ENCODE data around the gene LRRC55.

The LRRC55 gene

DNA sequence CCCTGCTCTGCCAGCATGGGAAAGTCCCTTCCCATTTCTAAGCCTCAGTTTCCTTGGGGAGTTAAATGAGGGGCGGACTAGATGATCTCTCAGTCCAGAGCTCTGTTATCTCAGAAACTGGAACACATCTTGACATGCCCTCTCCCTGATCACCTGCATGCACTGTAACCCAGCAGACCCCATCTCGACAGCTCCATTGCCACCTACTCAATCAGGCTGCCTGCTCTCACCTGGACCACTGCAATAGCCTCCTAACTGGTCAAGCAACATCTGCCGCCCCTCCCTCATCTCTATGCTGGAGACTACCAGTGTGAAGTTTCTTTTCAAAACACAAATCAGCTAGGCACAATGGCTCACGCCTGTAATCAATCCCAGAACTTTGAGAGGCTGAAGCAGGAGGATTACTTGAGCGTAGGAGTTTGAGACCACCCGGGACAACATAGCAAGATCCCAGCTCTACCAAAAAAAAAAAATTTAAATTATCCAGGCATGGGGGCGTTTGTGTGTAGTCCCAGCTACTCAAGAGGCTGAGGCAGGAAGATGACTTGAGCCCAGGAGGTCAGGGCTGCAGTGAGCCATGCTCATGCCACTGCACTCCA, 22.2 kb downstream of the LRRC55 start:
- DNase-seq (ENCODE audit: low read depth), result no peak

DNA sequence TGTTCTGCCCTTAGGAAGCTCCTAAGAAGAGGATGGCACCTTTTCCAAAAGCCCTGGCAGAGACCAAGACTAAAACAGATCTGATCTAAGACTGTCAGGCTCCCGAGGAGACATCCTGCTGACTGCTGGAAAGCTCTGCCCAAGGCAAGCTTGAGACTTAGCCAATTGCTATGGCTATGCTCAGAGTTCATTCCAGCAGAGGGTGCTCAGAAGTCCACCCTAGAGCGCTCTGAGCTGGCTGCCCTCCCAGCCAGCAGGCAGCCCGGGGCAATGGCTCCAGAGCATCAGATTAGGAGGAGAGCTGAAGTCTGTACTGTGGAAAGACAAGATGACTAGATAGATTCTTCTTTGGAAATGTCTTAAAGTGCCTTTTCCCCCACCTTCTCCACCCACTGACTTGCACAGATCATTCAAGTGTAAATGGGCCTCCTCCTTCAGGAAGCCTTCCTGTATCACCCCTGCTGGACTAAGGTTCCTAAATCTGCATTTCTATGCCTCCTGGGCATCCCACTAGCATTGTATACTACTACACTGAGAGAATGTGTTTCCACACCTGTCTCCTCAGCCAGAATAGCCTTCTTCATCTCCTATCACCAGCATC, 23.4 kb downstream of the LRRC55 start:
- no peak for DNase-seq (ENCODE audit: low read depth)

DNA sequence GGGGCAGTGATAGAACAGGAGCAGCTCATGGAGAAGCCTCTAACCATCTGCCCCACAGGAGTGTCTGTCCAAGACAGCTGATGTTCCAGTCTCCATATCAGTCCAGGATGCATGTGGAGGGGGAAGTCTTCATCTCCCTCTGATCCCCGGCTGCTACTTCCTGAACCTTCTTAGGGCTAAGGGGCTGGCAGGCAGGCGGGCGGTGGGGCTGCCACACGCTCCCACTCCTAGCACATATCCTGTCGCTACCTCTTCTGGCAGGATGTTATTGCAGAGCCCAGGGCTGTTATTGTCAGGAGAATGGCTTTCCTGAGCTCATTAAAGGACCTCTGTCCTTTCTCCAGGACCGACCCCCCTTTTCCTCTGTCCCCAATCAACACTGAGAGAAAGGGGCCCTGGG, 25.4 kb downstream of the LRRC55 start:
- DNase-seq (ENCODE audit: low read depth), result no peak

DNA sequence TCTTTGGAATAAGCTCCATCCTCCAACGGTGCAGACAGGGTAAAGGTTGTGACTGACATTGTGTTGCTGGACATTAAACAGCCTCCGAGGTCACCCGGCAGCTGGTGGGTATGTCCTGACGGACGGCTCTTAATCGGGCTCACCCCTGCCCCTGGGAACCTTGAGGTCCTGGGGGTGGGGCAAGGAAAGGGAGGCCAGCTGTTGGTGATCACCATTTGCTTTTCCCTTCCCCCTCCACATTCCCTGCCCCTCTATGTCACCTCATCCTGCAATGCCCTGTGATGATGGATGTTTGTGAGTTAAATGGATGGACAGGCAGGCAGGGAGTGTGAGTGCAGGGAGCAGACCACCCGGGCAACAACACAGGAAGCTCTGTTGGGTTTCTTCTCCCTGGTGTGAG, 29.0 kb downstream of the LRRC55 start:
- no peak for DNase-seq (ENCODE audit: low read depth)

DNA sequence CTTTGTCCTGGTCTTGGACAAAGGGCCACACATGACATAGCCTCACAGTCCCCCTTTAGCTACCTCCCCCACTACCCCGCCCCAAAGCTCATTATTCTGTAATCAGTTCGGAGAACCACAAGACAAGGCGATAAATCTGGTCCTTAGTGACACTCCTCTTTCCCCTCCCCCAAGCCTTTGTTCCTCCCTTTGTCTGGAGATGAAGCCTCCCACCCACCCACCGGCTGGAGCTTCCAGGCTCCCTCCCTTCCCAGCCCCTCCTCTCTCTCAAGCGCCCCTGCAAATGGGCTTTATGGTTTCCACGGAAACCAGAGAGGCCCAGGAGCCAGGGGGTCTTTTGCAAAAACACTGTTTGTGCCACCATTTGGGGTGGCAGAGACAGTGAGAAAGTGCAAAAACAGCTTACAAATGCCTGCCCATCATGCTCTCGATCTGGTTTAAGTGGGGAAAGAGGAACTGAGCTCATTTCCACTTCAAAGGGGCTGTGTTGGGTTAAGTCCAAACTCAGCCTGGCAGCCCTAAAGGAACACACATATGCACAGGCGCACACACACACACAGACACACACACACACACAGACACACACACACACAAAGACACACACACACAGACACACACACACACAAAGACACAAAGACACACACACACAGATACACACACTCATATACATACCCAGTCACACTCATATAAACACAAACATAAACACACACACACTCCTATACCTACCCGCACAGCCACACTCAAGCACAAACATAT, 31.8 kb downstream of the LRRC55 start:
- DNase-seq (ENCODE audit: low read depth), result no peak

DNA sequence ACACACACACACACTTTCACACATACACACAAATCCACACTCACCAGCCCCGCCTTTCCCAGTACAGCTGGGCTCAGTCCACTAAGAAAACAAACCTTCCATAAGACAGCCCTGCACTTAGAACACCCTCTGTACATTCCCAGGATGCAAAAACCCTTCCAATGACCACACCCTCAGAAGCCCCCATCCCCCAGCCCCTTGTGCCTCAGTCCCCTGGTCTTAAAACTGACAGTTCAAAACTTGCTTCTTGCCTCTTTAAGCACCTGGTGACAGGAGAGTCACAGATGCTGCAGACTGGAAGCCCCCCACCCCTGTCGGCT, 32.3 kb downstream of the LRRC55 start:
- no peak for DNase-seq (ENCODE audit: low read depth)

DNA sequence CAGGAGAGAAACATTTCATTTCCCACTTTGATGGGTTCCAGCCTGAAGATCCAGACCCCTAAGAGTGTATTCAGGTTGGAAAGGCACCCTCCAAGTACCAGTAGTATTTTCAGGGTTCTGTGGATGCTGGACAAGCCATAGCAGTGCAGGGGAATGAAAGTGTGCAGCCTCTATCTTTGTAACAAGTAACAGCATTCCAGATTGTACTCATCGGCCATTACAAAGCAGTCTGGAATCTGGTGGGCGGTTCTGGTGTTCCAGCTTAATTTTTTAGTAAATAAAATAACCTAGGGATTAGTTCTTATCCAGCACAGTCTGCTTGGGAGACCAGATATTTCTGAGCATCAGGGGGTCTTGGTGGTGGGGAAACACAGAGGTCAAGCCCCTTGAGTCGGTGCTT, 32.7 kb downstream of the LRRC55 start:
- DNase-seq (ENCODE audit: low read depth), result no peak

DNA sequence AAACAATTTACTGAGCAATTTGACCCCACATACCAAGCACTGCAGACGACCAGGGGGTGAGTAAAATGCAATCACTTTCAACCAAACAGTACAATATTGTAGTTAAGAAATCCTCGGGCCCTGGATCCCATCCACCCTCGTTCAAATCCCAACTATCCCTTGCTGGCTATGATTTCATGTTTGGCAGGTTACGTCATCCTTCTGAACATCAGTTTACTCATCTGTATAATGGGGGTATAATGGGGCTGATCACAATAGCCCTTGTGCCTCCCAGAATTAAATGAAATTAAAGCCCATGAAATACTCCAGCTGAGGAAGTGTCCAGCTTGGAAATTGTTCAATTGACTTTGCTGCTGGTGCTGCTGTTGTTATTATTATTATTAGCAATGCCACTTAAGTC, 34.7 kb downstream of the LRRC55 start:
- DNase-seq (ENCODE audit: low read depth), result no peak

DNA sequence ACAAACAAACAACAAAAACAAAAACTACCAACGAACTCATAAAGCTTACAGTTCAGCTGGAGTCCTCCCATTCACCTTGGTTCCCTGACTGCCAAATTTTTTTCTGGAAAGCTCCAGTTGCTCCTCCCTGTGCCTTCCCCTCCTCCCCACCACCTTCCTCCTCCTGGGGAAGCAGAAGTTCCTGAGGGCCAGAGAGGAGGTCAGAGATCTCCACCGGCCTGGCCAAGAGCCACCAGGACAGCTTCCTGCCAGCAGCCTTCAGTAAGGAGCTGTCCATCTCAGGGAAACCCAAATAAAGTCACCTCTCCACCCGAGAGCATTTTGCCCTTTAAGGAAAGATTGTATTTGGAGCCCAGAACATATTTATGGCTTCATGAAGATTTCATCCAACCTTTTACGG, 35.3 kb downstream of the LRRC55 start:
- no peak for DNase-seq (ENCODE audit: low read depth)

DNA sequence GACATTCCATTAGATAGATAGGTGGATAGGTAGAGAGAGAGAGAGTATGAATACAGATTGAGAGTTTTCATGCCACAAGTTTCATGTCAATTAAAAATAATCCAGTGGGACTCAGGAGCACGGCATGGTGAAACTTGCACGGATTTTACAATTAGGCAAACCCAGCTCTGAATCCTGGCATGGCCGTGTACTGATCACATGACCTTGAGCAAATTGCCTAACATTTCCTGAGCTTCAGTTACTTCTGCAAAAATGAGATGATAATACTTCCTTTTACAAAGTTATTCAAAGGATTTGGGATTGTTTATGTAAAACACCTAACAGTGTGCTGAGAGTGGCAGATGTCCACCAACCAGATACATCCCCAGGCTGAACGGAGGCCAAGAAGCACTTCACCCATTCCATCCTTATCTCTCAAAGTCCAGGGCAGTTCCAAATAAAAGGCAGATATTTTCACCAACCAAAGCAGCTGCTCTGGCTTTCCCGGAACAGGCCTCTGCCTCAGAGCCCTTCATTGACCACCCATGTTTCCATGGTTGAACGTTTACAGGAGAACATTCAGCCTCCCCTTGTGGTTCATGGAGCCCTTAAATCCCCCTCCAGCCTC, 37.4 kb downstream of the LRRC55 start:
- no peak for DNase-seq (ENCODE audit: low read depth)

DNA sequence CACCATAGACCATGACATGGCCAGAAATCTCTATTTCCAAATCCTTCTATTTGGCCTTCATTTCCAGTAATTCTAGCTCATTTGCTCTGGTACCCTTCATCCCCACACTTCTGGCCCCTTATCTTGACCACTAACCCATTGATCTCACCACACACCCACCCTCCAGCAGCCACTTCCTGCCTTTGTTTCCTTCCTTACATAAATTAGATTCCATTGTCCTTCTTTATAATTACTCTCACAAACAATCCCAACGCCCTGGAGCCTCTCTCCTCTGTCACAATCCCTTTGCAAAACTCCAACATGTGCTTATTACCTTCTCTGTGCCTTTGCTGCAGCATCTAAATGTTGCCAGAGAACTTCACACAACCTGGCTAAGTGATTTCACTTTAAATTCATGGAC, 40.5 kb downstream of the LRRC55 start:
- DNase-seq (ENCODE audit: low read depth), result no peak

DNA sequence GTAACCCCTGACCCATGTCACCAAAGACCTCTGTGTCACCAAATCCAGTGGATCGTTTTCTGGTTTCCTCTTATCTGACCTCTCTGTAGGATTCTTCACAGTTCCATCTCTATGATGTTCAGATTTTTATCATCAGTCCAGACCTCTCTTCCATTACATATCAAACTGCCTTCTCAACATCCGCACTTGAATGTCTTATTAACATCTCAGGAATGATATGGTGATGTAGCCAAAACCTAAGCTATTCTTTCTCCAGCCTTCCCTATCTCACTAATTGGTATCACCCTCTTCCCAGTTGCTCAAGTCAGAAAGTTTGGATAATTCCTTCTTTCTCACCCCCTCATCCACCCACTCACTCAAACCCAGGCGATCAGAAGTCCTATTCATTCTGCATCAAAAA, 41.8 kb downstream of the LRRC55 start:
- DNase-seq (ENCODE audit: low read depth), result no peak

DNA sequence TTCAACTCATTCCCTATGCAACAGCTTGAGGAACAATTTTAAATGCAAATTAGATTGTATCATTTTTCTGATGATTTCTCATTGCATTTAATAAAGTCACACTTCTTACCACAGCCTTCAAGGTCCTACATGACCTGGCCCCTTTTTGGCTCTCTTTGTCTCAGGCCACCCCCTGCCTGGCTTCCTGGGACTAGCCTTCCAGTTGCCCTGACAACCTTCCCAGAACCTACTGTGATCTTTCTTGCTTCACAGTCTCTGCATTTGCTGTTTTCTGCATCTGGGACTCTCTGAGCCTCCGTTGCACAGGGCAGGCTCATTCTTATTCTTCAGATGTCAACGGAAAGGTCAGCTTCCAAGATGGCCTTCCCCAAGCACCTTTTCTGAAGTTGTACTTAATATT, 42.4 kb downstream of the LRRC55 start:
- DNase-seq (ENCODE audit: low read depth), result no peak

DNA sequence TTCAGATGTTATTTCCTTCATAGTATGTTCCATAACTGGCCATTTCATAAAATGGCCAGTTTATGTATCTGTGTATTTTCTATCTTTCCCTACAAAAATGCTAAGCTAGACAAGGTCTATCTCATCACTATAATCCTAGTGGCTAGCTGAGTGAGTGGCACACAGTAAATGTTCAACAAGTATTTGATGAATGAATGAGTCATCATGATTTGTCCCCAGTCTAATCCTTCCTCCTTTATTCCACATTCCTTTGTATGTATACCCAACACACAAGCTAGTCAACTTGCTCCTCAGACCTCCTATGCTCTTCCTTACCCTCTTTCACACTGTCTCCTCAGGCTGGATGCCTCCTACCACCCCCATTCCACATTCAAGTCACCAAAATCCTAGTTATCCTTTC, 42.8 kb downstream of the LRRC55 start:
- DNase-seq (ENCODE audit: low read depth), result no peak

DNA sequence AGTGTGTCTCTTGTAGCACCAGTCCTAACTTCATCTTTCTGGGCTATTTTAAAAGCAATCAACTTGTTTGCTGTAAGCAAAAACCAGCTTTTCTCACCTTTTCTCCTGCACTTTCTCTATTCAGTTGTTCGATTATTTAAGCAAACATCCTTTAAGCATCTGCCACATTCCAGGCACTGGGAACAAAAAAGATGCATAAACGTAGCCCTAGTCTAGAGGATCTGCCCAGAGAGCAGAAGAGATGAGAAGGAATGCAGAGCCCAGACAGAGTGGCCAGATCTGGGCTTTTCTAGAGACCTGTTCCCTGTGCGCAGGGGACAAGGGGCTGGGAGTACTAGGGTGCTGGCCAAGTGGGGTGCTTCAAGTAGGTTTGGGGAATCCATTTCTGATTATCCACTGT, 46.8 kb downstream of the LRRC55 start:
- no peak for DNase-seq (ENCODE audit: low read depth)

DNA sequence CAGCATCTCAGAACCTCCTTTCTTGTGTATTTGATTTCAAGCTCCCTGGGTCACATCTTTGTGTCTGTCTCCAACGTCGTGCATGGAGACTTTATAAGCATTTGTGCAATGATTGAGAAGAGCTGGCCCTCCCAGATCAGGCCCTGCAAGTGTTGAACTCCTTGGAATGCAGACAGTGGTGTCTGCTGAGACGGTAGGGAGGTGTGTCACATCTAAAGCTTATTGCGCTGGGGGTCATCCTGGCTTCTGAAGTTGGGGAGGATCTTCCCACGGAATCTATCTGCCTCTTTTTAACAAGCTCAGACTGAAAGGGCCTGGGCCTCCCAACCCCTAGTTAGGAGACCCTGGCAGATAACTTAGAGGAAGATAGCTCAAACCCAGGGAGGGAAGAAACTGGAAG, 48.6 kb downstream of the LRRC55 start:
- no peak for DNase-seq (ENCODE audit: low read depth)

DNA sequence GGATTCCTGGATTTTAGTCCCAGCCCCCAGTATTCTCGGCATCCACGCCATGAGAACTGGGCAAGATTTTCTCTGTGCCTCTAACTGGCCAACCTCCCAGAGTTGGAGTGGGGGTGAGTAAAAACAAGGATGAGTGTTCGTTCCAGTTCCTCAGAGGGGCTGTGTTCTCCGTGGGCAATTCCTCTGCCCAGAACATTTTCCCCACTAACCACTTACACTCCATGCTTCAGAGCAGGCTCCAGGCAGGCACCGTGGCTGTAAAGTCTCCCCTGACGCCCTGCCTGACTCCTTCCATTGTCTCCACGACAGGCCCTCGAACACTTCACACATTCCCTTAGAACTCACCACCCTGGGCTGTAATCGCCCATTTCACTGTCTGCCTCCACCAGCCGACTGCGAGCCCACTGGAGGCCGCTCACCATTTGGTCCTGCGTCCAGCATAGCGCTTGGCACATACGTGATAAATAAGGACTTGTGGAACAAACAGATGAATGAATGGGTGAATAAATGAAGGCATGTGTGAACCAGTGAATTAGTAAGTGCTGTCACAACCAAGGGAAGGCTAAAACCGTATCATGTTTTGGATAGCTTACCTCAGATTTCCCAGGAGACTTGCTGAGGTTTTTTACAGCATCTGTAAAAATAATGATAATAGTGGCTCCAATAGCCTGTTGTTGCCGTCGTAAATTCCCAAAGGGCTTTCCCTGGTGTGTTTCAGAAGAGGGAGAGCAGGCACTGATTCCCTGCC, 49.2 kb downstream of the LRRC55 start:
- DNase-seq (ENCODE audit: low read depth), result no peak

DNA sequence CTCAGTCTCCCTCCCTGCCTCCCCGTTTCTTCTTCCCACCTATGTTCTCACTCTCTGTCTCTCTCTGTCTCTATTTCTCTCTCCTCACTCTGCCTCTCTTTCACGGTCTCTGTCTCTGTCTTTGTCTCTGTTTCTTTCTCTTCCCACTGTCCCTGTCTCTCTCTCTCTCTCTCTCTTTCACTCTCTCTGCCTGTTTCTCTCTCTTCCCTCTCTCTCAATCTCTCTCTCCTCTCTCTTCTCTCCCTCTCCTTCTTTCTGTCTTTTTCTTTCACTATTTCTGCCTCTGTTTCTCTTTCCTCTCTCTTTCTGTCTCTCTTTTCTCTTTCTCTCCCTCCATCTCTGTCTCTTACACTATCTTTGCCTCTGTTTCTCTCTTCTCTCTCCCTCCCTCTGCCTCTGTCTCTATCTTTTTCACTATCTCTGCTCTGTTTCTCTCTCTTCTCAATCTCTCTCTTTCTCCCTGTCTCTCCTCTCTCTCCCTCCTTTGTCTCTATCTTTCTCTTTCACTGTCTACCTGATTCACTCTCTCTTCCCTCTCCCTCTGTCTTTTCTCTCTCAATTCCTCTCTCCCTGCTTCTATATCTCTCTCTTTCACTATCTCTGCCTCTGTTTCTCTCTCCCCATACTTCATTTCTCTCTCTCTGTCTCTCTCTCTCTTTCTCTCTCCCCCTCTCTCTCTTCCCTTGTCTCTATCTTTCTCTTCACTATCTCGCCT, 49.9 kb downstream of the LRRC55 start:
- no peak for DNase-seq (ENCODE audit: low read depth)

DNA sequence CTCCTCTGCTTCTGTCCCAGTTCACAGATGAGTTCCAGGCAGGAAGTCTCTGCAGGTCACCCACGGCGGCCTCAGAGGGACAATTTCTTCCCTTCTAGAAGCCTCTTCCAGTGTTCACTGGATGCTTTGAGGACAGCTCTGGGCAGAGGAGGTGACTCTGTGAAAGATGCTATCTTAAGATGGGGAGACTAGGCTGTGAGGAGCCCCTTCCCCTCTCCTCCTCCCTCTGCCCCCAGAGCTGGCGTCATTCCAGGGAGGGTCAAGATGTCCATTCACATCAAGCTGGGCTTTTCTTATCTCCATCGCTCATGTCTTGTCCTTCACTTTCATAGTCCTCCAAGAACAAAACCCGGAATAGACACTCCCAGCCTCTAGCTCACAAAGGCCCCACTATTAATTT, 51.9 kb downstream of the LRRC55 start:
- DNase-seq (ENCODE audit: low read depth), result no peak

DNA sequence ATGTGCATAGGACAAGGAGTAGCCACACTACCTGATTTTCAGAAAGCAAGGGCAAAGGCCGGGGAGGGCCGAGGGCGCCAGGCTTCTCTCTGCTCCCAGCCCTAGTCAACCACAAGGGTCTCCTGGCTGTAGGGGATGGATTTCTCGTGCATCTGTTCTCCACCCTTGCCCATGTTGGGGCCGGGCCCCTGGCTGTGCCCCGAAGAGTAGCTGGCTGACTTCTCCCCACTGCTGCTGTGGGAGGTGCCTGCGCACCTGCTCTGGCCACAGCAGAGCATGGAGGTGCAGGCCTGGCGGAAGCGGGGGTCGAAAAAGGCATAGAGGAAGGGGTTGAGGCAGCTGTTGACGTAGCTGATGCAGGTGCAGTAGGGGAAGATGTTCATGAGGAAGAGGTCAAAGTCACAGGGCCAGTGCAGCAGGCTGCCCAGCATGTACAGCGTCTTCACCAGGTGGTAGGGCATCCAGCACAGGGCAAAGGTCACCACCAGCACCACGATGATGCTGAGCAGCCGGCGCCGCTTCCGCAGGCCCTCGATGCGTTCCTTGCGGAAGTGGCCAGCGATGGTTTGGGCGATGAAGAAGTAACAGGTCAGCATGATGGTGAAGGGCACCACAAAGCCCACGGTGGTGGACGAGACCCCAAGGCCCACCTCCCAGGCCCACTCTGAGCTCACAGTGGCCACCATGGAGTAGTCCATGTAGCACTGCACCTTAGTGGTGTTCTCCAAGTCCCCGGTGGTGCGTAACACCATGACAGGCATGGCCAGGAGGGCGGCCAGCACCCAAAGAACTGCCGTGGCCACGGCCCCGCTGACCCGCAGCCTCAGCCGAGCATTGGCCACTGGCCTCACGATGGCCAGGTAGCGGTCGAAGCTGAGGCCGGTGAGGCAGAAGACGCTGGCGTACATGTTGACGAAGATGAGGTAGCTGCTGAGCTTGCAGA, 54.3 kb downstream of the LRRC55 start:
- DNase-seq (ENCODE audit: low read depth), result no peak

DNA sequence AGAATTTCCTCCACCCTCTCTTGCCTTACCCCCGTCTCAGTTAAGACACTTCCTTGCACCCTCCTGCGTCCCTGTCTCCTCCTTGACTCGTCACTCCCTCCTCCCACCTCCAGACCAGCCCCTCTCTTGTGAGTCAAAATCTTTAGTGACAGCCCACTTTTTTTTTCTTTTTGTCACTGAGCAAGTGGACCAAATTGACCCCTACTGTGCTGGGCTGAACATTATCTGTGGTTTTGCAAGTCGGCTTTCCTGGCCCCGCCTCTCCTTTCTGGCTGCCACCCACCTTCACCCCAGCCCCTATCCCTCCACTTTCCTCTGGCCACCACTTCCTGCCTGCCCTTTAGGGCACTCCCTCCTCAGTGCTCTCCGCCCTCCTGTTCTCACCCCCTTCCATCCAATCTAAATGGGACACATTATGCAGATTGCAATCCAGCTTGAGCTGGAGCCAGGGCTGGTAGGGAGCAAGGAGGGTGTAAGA, 55.5 kb downstream of the LRRC55 start, which contains the start of gene APLNR:
APLNR (minus strand) TSS at position 47 of the 478 bp plus-strand sequence. CDS start 246 bp downstream, outside the sequence.
- DNase-seq (ENCODE audit: low read depth), result no peak

All from stimulated activated CD4-positive, alpha-beta T cell treated with anti-CD3 and anti-CD28 coated beads, Interleukin-2, amount 100 ng/mL, for 4 hours (primary cell).